ENCODE results near the gene SORBS1. TPM values are rescaled to one million over a fixed set of nuclear protein-coding genes. Genes with fewer than 3 reads are reported as not detected.

SORBS1 gene
- total and polyA plus RNA-seq, 2 of the 13 experiments (the other 11 are each of a cell fraction or from before 2014, with no cell fraction given), result 16.8 to 39.8 TPM

GRCh38 chr10:95297402-95297801 lies 263.8 kb downstream of the SORBS1 start:
- 80% methylated on average over 3 of the region's 3 CpGs for WGBS (ENCODE audit: low lambda C conversion rate)
- CTCF ChIA-PET (ENCODE audit: low intra/inter-chr PET ratio, low total read pairs), result no interaction called here
- Histone ChIP-seq H3K36me3 (replicated peaks in 1 of 2; ENCODE audit: control insufficient read depth in 1 of 2, insufficient read depth in 2 of 2, low read length in 2 of 2) (no peaks in the 10 kb centered on the region), H3K4me1 (ENCODE audit: insufficient read depth, low read length) (peaks cover 11% of the 10 kb centered on the region), H3K4me2 (ENCODE audit: low read depth, low read length) (no peak overlapping the region), H3K4me3 (replicated peaks in 1 of 3; ENCODE audit: insufficient read depth in 1 of 3, low read depth in 2 of 3, low read length in 3 of 3) (no peak overlapping the region), H3K9ac (ENCODE audit: insufficient read depth, low read depth, low read length) (no peak overlapping the region), H3K79me2 (ENCODE audit: insufficient read depth, low read length) (no peaks in the 10 kb centered on the region), H4K20me1 (ENCODE audit: insufficient read depth, low read length) (no peaks in the 10 kb centered on the region), H2AFZ (ENCODE audit: low read length) (no peak overlapping the region), H3K27ac (ENCODE audit: extremely low read length, insufficient read depth, low read length) (no peak overlapping the region), H3K9me3 (ENCODE audit: low read length) (no peaks in the 10 kb centered on the region), H3K27me3 (ENCODE audit: control insufficient read depth in 1 of 2, insufficient read depth in 2 of 2, low read length in 2 of 2) (no peaks in the 10 kb centered on the region)
- intact Hi-C loops (cut with micrococcal nuclease; ENCODE audit: unreplicated experiment), result no loop called here
- ATAC-seq, result no peak
- POLR2A ChIA-PET, result no interaction called here
- in situ Hi-C loops (cut with HindIII; ENCODE audit: extremely low pct_ligation_motif_present, low pct_unique_long_range_greater_than_20kb), result no loop called here
- FAIRE-seq, result no peak
- BruUV-seq (replicated peaks), result no TSS peak
- TF ChIP-seq HMGXB4 (CRISPR knock-in tag; IDR thresholded peaks at IDR 0.05; ENCODE audit: borderline replicate concordance in 1 of 2, low read depth in 1 of 2) (no peak), RBM22 (optimal IDR thresholded peaks at IDR 0.05; ENCODE audit: low read length) (no peak), DNMT1 (CRISPR knock-in tag; IDR thresholded peaks at IDR 0.05) (no peak), ZNF746 (CRISPR knock-in tag; IDR thresholded peaks at IDR 0.05) (no peak)
- DNase-seq (ENCODE audit: low spot score), result no peak

GRCh38 chr10:95296764-95297163 lies 264.4 kb downstream of the SORBS1 start:
- ATAC-seq, result no peak
- TF ChIP-seq ZBTB44 (CRISPR knock-in tag; IDR thresholded peaks at IDR 0.05) (no peak), ZNF326 (CRISPR knock-in tag; IDR thresholded peaks at IDR 0.05; ENCODE audit: borderline replicate concordance) (no peak), REXO4 (CRISPR knock-in tag; IDR thresholded peaks at IDR 0.05; ENCODE audit: borderline replicate concordance) (no peak), HOXD1 (CRISPR knock-in tag; IDR thresholded peaks at IDR 0.05) (no peak), ZNF431 (CRISPR knock-in tag; IDR thresholded peaks at IDR 0.05; ENCODE audit: borderline replicate concordance, low read depth) (no peak)
- TF ChIP-seq, protein P1, sequence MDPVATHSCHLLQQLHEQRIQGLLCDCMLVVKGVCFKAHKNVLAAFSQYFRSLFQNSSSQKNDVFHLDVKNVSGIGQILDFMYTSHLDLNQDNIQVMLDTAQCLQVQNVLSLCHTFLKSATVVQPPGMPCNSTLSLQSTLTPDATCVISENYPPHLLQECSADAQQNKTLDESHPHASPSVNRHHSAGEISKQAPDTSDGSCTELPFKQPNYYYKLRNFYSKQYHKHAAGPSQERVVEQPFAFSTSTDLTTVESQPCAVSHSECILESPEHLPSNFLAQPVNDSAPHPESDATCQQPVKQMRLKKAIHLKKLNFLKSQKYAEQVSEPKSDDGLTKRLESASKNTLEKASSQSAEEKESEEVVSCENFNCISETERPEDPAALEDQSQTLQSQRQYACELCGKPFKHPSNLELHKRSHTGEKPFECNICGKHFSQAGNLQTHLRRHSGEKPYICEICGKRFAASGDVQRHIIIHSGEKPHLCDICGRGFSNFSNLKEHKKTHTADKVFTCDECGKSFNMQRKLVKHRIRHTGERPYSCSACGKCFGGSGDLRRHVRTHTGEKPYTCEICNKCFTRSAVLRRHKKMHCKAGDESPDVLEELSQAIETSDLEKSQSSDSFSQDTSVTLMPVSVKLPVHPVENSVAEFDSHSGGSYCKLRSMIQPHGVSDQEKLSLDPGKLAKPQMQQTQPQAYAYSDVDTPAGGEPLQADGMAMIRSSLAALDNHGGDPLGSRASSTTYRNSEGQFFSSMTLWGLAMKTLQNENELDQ (CRISPR knock-in tag; IDR thresholded peaks at IDR 0.05; ENCODE audit: borderline replicate concordance), result no peak
- TF ChIP-seq, protein P2, sequence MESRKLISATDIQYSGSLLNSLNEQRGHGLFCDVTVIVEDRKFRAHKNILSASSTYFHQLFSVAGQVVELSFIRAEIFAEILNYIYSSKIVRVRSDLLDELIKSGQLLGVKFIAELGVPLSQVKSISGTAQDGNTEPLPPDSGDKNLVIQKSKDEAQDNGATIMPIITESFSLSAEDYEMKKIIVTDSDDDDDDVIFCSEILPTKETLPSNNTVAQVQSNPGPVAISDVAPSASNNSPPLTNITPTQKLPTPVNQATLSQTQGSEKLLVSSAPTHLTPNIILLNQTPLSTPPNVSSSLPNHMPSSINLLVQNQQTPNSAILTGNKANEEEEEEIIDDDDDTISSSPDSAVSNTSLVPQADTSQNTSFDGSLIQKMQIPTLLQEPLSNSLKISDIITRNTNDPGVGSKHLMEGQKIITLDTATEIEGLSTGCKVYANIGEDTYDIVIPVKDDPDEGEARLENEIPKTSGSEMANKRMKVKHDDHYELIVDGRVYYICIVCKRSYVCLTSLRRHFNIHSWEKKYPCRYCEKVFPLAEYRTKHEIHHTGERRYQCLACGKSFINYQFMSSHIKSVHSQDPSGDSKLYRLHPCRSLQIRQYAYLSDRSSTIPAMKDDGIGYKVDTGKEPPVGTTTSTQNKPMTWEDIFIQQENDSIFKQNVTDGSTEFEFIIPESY (CRISPR knock-in tag; IDR thresholded peaks at IDR 0.05), result no peak

More at GRCh38 chr10:95296764-95297163, 264.4 kb downstream of the SORBS1 start:
- in situ Hi-C loops (cut with HindIII; ENCODE audit: extremely low pct_ligation_motif_present, low pct_unique_long_range_greater_than_20kb), result no loop called here
- DNase-seq (ENCODE audit: low spot score) (no peak), FAIRE-seq (no peak)
- no peak overlapping the region for H3K4me2 ChIP-seq (ENCODE audit: low read depth, low read length)
- H3K4me3 ChIP-seq (replicated peaks in 1 of 3; ENCODE audit: insufficient read depth in 1 of 3, low read depth in 2 of 3, low read length in 3 of 3), result no peak overlapping the region
- H3K27ac ChIP-seq (ENCODE audit: extremely low read length, insufficient read depth, low read length), result no peak overlapping the region
- peaks cover 14% of the 10 kb centered on the region for H3K4me1 ChIP-seq (ENCODE audit: insufficient read depth, low read length)
- ChIA-PET CTCF (ENCODE audit: low intra/inter-chr PET ratio, low total read pairs) (no interaction called here), POLR2A (no interaction called here)
- intact Hi-C loops (cut with micrococcal nuclease; ENCODE audit: unreplicated experiment), result no loop called here
- no peak overlapping the region for H2AFZ ChIP-seq (ENCODE audit: low read length)
- H3K36me3 ChIP-seq (replicated peaks in 1 of 2; ENCODE audit: control insufficient read depth in 1 of 2, insufficient read depth in 2 of 2, low read length in 2 of 2), result no peaks in the 10 kb centered on the region
- no peaks in the 10 kb centered on the region for H4K20me1 ChIP-seq (ENCODE audit: insufficient read depth, low read length)
- H3K9me3 ChIP-seq (ENCODE audit: low read length), result no peaks in the 10 kb centered on the region
- H3K27me3 ChIP-seq (ENCODE audit: control insufficient read depth in 1 of 2, insufficient read depth in 2 of 2, low read length in 2 of 2), result no peaks in the 10 kb centered on the region
- no peaks in the 10 kb centered on the region for H3K79me2 ChIP-seq (ENCODE audit: insufficient read depth, low read length)
- H3K9ac ChIP-seq (ENCODE audit: insufficient read depth, low read depth, low read length), result no peak overlapping the region
- 85% methylated on average over 4 of the region's 4 CpGs for WGBS (ENCODE audit: low lambda C conversion rate)
- no TSS peak for BruUV-seq (replicated peaks)
